Tracheal epithelial cell (primary cell): Measurements from ENCODE around the gene TMEM176A. TPM values are rescaled to one million over a fixed set of nuclear protein-coding genes. Genes with fewer than 3 reads are reported as not detected.

Experiments
- total RNA-seq: library from RNA; depleted of rRNA; stranded (reverse); fragments of >200 nt; gene quantifications from 2 replicates; pipeline ENCODE4 v1.2.1, GENCODE V29; 2014

TMEM176A gene
- total RNA-seq, result not detected in 2 replicates

DNA sequence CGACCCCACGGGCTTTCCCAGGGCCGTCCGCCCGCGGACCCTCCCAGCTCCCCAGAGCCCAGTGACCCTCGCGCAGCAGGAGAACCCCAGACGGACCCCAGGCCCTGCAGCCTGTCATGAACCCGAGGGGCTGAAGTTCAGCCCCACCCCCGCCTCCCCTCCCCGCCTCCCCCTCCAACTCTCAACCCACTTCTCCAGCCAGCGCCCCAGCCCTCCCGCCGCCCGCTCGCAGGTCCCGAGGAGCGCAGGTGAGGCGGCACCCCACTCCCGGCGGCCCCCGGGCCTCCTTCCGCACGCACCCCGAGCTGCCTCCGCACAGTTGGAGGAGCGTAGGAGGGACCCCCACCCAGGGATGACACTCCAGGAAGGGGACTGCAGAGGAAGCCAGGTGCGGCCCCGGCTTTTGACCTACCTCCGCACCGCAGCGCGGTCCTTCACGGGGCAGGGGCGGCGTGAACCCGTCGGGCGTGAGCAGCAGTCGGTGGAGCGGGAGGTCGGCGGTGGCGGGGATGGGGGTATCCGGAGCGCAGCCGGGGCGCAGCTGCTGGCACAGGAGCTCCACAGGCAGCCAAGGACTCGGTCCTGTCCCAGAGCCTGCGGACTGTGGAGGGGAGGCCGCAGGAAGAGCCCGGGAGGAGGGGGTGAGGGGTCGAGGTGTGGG, at the start of gene TMEM176A:
Gene TMEM176A, plus strand, starts transcription at position 189 of the 661 bp plus-strand sequence. CDS start 782 bp downstream, outside the sequence.

DNA sequence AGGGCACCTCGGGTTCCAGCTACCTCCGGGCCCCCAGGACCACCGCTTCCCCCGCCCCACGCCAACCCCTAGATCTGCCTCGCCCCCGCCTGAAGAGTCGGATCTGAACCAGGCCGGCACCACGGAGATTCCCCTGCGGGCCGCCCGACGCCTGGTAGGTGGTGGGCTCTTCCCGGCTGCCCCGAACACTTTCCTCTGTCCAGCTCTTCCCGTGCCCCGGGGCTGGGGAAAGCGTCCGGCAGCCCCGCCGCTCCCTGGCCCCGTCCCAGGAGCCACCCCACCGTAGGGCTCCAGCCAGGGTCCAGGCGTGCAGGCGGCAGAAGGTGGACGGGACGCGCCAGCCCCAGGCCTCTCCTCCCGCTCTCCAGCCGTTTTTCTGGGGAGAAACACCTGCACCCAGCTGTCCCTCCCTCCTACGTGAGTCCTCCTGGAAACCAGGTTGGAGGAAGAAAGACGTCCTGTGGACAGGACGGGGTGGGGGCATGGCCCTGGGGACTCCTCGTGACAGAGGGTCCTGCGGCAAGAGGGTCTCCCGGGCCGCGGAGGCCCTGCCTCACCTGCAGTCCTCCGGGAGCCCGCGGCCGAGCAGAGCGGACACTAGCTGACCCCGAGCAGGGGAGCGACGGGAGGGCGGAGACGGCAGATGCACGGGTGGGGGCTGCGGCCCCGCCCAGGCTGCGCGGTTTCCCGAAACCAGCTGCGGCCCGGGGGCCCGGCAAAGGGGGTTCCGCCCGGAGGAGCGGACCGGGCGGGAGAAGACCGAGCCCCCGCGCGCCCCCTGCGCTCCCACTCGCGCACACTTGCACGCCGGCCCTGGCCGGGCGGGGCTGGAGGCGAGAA, 608 bp upstream of the TMEM176A start, which contains the start of gene TMEM176B:
Gene TMEM176B, minus strand, starts transcription at position 624 of the 840 bp plus-strand sequence. CDS start 3,795 bp downstream, outside the sequence.

GRCh38 chr7:150852371-150852905, 51.9 kb downstream of the TMEM176A start, which contains the start of gene AOC1:
AOC1 (plus strand) TSS chr7:150852517; CDS start chr7:150856471, 3,954 bp downstream.

Other genes with a start within 250 kb of the TMEM176A start
- 0.21 and 2.2 TPM in 2 replicates for gene GIMAP4, start 233.4 kb upstream of the TMEM176A start, total RNA-seq
- under 0.01 TPM in 2 replicates for gene GIMAP6, start 168.4 kb upstream of the TMEM176A start, total RNA-seq
- 0.24 TPM in 1 of 2 replicates, not detected in the other for gene GIMAP2, start 115.1 kb upstream of the TMEM176A start, total RNA-seq
- under 0.01 TPM in 1 of 2 replicates, not detected in the other for gene GIMAP1, start 84.2 kb upstream of the TMEM176A start, total RNA-seq
- gene GIMAP5, start 63.4 kb upstream of the TMEM176A start, total RNA-seq, result 0.24 and 0.64 TPM in 2 replicates
- not detected in 2 replicates for gene TMEM176B, start 405 bp upstream of the TMEM176A start, total RNA-seq
- 0.96 TPM in 1 of 2 replicates, not detected in the other for gene AOC1, start 51.7 kb downstream of the TMEM176A start, total RNA-seq
- 0.21 and 0.24 TPM in 2 replicates for gene KCNH2, start 177.6 kb downstream of the TMEM176A start, total RNA-seq
- 0.64 TPM in 1 of 2 replicates, not detected in the other for gene NOS3, start 190.2 kb downstream of the TMEM176A start, total RNA-seq
- gene ATG9B, start 223.7 kb downstream of the TMEM176A start, total RNA-seq, result 0.24 TPM in 1 of 2 replicates, not detected in the other
- 13.9 and 14.9 TPM in 2 replicates for gene ABCB8, start 227.7 kb downstream of the TMEM176A start, total RNA-seq
- 0.21 TPM in 1 of 2 replicates, not detected in the other for gene ASIC3, start 247.8 kb downstream of the TMEM176A start, total RNA-seq